HEK293 (cell line): Measurements from ENCODE around the gene UROC1.

Experiments
- RBAK ChIP-seq: fragments of 450-650 bp; formaldehyde crosslinking; IDR thresholded peaks from 2 replicates; pipeline ENCODE4 v1.5.1; 2016; ENCODE audit warnings: missing biosample characterization, missing genetic modification characterization
- SALL2 ChIP-seq: fragments of 450-650 bp; formaldehyde crosslinking; IDR thresholded peaks from 2 replicates; pipeline ENCODE4 v1.5.0; 2017; ENCODE audit warnings: missing biosample characterization, mild to moderate bottlenecking, missing genetic modification characterization, borderline replicate concordance
- ZBTB8A ChIP-seq: fragments of 450-650 bp; formaldehyde crosslinking; IDR thresholded peaks from 2 replicates; pipeline ENCODE4 v1.5.1; 2016; ENCODE audit warnings: missing biosample characterization, missing genetic modification characterization
- ZNF202 ChIP-seq: fragments of 450-650 bp; formaldehyde crosslinking; IDR thresholded peaks from 2 replicates; pipeline ENCODE4 v1.5.1; 2016; ENCODE audit warnings: missing biosample characterization, missing genetic modification characterization, borderline replicate concordance
- ZNF776 ChIP-seq: fragments of 450-650 bp; formaldehyde crosslinking; IDR thresholded peaks from 2 replicates; pipeline ENCODE4 v1.5.0; 2017; ENCODE audit warnings: missing biosample characterization, missing genetic modification characterization, borderline replicate concordance
- TF ChIP-seq, protein P1 (sequence below): fragments of 450-650 bp; formaldehyde crosslinking; IDR thresholded peaks from 2 replicates; pipeline ENCODE4 v1.5.1; 2016; ENCODE audit warnings: missing biosample characterization, missing genetic modification characterization
- TF ChIP-seq, protein P2 (sequence below): fragments of 450-650 bp; formaldehyde crosslinking; IDR thresholded peaks from 2 replicates; pipeline ENCODE4 v1.5.1; 2016; ENCODE audit warnings: missing biosample characterization, missing genetic modification characterization

DNA sequence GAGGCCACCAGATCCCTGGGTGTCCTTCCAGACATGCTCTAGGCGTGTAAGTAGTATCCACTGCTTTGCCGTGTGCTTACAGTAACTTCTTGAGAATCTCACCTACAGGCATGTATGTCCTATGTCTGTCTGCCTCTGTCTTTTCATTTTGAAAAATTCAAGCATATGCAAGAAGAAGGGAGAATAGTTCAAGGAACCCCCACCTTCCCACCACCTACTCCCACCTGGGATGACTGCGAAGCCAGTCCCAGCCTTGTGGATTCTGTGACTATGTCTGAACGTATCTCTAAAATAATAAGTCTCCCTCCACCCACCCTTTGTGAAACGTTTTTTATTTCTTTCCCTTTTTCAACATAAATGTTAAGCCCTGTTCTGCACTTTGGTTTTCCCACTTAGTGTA is 21.4 kb upstream of the UROC1 start:
- no peak for TF ChIP-seq ZNF776 (tag by site-specific recombination)
- TF ChIP-seq ZNF202 (tag by site-specific recombination): no peak
- TF ChIP-seq, protein P1, sequence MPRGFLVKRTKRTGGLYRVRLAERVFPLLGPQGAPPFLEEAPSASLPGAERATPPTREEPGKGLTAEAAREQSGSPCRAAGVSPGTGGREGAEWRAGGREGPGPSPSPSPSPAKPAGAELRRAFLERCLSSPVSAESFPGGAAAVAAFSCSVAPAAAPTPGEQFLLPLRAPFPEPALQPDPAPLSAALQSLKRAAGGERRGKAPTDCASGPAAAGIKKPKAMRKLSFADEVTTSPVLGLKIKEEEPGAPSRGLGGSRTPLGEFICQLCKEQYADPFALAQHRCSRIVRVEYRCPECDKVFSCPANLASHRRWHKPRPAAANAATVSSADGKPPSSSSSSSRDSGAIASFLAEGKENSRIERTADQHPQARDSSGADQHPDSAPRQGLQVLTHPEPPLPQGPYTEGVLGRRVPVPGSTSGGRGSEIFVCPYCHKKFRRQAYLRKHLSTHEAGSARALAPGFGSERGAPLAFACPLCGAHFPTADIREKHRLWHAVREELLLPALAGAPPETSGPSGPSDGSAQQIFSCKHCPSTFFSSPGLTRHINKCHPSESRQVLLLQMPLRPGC (tag by site-specific recombination): no peak
- TF ChIP-seq RBAK (tag by site-specific recombination): no peak
- no peak for TF ChIP-seq ZBTB8A (tag by site-specific recombination)
- TF ChIP-seq, protein P2, sequence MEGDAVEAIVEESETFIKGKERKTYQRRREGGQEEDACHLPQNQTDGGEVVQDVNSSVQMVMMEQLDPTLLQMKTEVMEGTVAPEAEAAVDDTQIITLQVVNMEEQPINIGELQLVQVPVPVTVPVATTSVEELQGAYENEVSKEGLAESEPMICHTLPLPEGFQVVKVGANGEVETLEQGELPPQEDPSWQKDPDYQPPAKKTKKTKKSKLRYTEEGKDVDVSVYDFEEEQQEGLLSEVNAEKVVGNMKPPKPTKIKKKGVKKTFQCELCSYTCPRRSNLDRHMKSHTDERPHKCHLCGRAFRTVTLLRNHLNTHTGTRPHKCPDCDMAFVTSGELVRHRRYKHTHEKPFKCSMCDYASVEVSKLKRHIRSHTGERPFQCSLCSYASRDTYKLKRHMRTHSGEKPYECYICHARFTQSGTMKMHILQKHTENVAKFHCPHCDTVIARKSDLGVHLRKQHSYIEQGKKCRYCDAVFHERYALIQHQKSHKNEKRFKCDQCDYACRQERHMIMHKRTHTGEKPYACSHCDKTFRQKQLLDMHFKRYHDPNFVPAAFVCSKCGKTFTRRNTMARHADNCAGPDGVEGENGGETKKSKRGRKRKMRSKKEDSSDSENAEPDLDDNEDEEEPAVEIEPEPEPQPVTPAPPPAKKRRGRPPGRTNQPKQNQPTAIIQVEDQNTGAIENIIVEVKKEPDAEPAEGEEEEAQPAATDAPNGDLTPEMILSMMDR (tag by site-specific recombination): no peak
- TF ChIP-seq SALL2 (tag by site-specific recombination): no peak
